Measurements from ENCODE around the gene MROH9.

Gene MROH9

GRCh38 chr1:171032822-171033702 is 97.7 kb downstream of the MROH9 start:
- H3K4me3 ChIP-seq (ENCODE audit: low read depth, low read length) = no peak overlapping the region
- no peak overlapping the region for H3K27ac ChIP-seq (ENCODE audit: low read depth, low read length)
- H3K4me1 ChIP-seq (ENCODE audit: control insufficient read depth, insufficient read depth, low read length, unreplicated experiment) = peaks cover 2% of the 10 kb centered on the region
- peaks cover 14% of the 10 kb centered on the region; the same call in 1 of the 2 replicates for H3K27me3 ChIP-seq (ENCODE audit: insufficient read depth, low read length)
- no peaks in the 10 kb centered on the region for H3K79me2 ChIP-seq (ENCODE audit: control insufficient read depth, insufficient read depth, low read length, unreplicated experiment)
- no peaks in the 10 kb centered on the region for H3K36me3 ChIP-seq (ENCODE audit: insufficient read depth, low read length)
- H2AFZ ChIP-seq (ENCODE audit: low read length, unreplicated experiment) = no peak overlapping the region

GRCh38 chr1:171037626-171038025 is 102.3 kb downstream of the MROH9 start:
- no peaks in the 10 kb centered on the region for H3K79me2 ChIP-seq (ENCODE audit: control insufficient read depth, insufficient read depth, low read length, unreplicated experiment)
- no peak overlapping the region for H2AFZ ChIP-seq (ENCODE audit: low read length, unreplicated experiment)
- H3K27me3 ChIP-seq (ENCODE audit: insufficient read depth, low read length) = no peaks in the 10 kb centered on the region
- peaks cover 5% of the 10 kb centered on the region for H3K4me1 ChIP-seq (ENCODE audit: control insufficient read depth, insufficient read depth, low read length, unreplicated experiment)
- H3K27ac ChIP-seq (ENCODE audit: low read depth, low read length) = no peak overlapping the region
- no peak overlapping the region for H3K4me3 ChIP-seq (ENCODE audit: low read depth, low read length)
- H3K36me3 ChIP-seq (ENCODE audit: insufficient read depth, low read length) = no peaks in the 10 kb centered on the region

GRCh38 chr1:171038284-171038683 is 103.0 kb downstream of the MROH9 start:
- H3K79me2 ChIP-seq (ENCODE audit: control insufficient read depth, insufficient read depth, low read length, unreplicated experiment) = no peaks in the 10 kb centered on the region
- H3K27ac ChIP-seq (ENCODE audit: low read depth, low read length) = no peak overlapping the region
- H3K4me3 ChIP-seq (ENCODE audit: low read depth, low read length) = no peak overlapping the region
- peaks cover 5% of the 10 kb centered on the region for H3K4me1 ChIP-seq (ENCODE audit: control insufficient read depth, insufficient read depth, low read length, unreplicated experiment)
- no peaks in the 10 kb centered on the region for H3K36me3 ChIP-seq (ENCODE audit: insufficient read depth, low read length)
- no peaks in the 10 kb centered on the region for H3K27me3 ChIP-seq (ENCODE audit: insufficient read depth, low read length)
- no peak overlapping the region for H2AFZ ChIP-seq (ENCODE audit: low read length, unreplicated experiment)

GRCh38 chr1:171048014-171048413 is 112.7 kb downstream of the MROH9 start:
- Histone ChIP-seq H3K4me3 (ENCODE audit: low read depth, low read length) (no peak overlapping the region), H3K27ac (ENCODE audit: low read depth, low read length) (no peak overlapping the region), H2AFZ (ENCODE audit: low read length, unreplicated experiment) (no peak overlapping the region), H3K36me3 (ENCODE audit: insufficient read depth, low read length) (no peaks in the 10 kb centered on the region), H3K27me3 (ENCODE audit: insufficient read depth, low read length) (no peaks in the 10 kb centered on the region), H3K4me1 (ENCODE audit: control insufficient read depth, insufficient read depth, low read length, unreplicated experiment) (no peaks in the 10 kb centered on the region), H3K79me2 (ENCODE audit: control insufficient read depth, insufficient read depth, low read length, unreplicated experiment) (no peaks in the 10 kb centered on the region)

GRCh38 chr1:171052977-171053376 is 117.6 kb downstream of the MROH9 start:
- Histone ChIP-seq H3K4me1 (ENCODE audit: control insufficient read depth, insufficient read depth, low read length, unreplicated experiment) (no peaks in the 10 kb centered on the region), H3K27ac (ENCODE audit: low read depth, low read length) (no peak overlapping the region)

GRCh38 chr1:171055966-171056643 is 120.8 kb downstream of the MROH9 start:
- Histone ChIP-seq H3K36me3 (ENCODE audit: insufficient read depth, low read length) (no peaks in the 10 kb centered on the region), H3K27ac (ENCODE audit: low read depth, low read length) (no peak overlapping the region), H3K4me3 (ENCODE audit: low read depth, low read length) (no peak overlapping the region), H3K27me3 (ENCODE audit: insufficient read depth, low read length) (no peaks in the 10 kb centered on the region), H3K4me1 (ENCODE audit: control insufficient read depth, insufficient read depth, low read length, unreplicated experiment) (no peaks in the 10 kb centered on the region), H2AFZ (ENCODE audit: low read length, unreplicated experiment) (no peak overlapping the region), H3K79me2 (ENCODE audit: control insufficient read depth, insufficient read depth, low read length, unreplicated experiment) (no peaks in the 10 kb centered on the region)

More at GRCh38 chr1:171052977-171053376, 117.6 kb downstream of the MROH9 start:
- Histone ChIP-seq H2AFZ (ENCODE audit: low read length, unreplicated experiment) (no peak overlapping the region), H3K79me2 (ENCODE audit: control insufficient read depth, insufficient read depth, low read length, unreplicated experiment) (no peaks in the 10 kb centered on the region), H3K27me3 (ENCODE audit: insufficient read depth, low read length) (no peaks in the 10 kb centered on the region), H3K36me3 (ENCODE audit: insufficient read depth, low read length) (no peaks in the 10 kb centered on the region), H3K4me3 (ENCODE audit: low read depth, low read length) (no peak overlapping the region)

GRCh38 chr1:171061425-171062143 is 126.2 kb downstream of the MROH9 start:
- Histone ChIP-seq H3K36me3 (ENCODE audit: insufficient read depth, low read length) (no peaks in the 10 kb centered on the region), H3K27me3 (ENCODE audit: insufficient read depth, low read length) (no peaks in the 10 kb centered on the region), H2AFZ (ENCODE audit: low read length, unreplicated experiment) (no peak overlapping the region), H3K4me1 (ENCODE audit: control insufficient read depth, insufficient read depth, low read length, unreplicated experiment) (no peaks in the 10 kb centered on the region), H3K4me3 (ENCODE audit: low read depth, low read length) (no peak overlapping the region), H3K27ac (ENCODE audit: low read depth, low read length) (no peak overlapping the region), H3K79me2 (ENCODE audit: control insufficient read depth, insufficient read depth, low read length, unreplicated experiment) (no peaks in the 10 kb centered on the region)

- H2AFZ ChIP-seq (ENCODE audit: low read length, unreplicated experiment) = no peak overlapping the region
- no peaks in the 10 kb centered on the region for H3K36me3 ChIP-seq (ENCODE audit: insufficient read depth, low read length)
- H3K4me1 ChIP-seq (ENCODE audit: control insufficient read depth, insufficient read depth, low read length, unreplicated experiment) = no peaks in the 10 kb centered on the region
- no peaks in the 10 kb centered on the region for H3K79me2 ChIP-seq (ENCODE audit: control insufficient read depth, insufficient read depth, low read length, unreplicated experiment)
- no peaks in the 10 kb centered on the region; the same call in 1 of the 2 replicates for H3K27me3 ChIP-seq (ENCODE audit: insufficient read depth, low read length)
- no peak overlapping the region for H3K4me3 ChIP-seq (ENCODE audit: low read depth, low read length)
- no peak overlapping the region for H3K27ac ChIP-seq (ENCODE audit: low read depth, low read length)
Observed at GRCh38 chr1:171062902-171063301, 127.6 kb downstream of the MROH9 start.

GRCh38 chr1:171075041-171075440 is 139.7 kb downstream of the MROH9 start:
- no peak overlapping the region for H2AFZ ChIP-seq (ENCODE audit: low read length, unreplicated experiment)
- no peaks in the 10 kb centered on the region for H3K4me1 ChIP-seq (ENCODE audit: control insufficient read depth, insufficient read depth, low read length, unreplicated experiment)
- no peak overlapping the region for H3K27ac ChIP-seq (ENCODE audit: low read depth, low read length)
- no peaks in the 10 kb centered on the region for H3K79me2 ChIP-seq (ENCODE audit: control insufficient read depth, insufficient read depth, low read length, unreplicated experiment)
- no peak overlapping the region for H3K4me3 ChIP-seq (ENCODE audit: low read depth, low read length)
- H3K36me3 ChIP-seq (ENCODE audit: insufficient read depth, low read length) = no peaks in the 10 kb centered on the region
- no peaks in the 10 kb centered on the region for H3K27me3 ChIP-seq (ENCODE audit: insufficient read depth, low read length)

GRCh38 chr1:171081314-171081753 is 146.0 kb downstream of the MROH9 start:
- no peak overlapping the region for H3K4me3 ChIP-seq (ENCODE audit: low read depth, low read length)
- H3K4me1 ChIP-seq (ENCODE audit: control insufficient read depth, insufficient read depth, low read length, unreplicated experiment) = no peaks in the 10 kb centered on the region
- peak overlapping the region; percentile 36 for H2AFZ ChIP-seq (ENCODE audit: low read length, unreplicated experiment)
- no peaks in the 10 kb centered on the region for H3K27me3 ChIP-seq (ENCODE audit: insufficient read depth, low read length)
- H3K36me3 ChIP-seq (ENCODE audit: insufficient read depth, low read length) = no peaks in the 10 kb centered on the region
- H3K79me2 ChIP-seq (ENCODE audit: control insufficient read depth, insufficient read depth, low read length, unreplicated experiment) = no peaks in the 10 kb centered on the region
- no peak overlapping the region for H3K27ac ChIP-seq (ENCODE audit: low read depth, low read length)
